Stimulated activated CD4-positive, alpha-beta T cell treated with anti-CD3 and anti-CD28 coated beads, TNF-alpha, amount 100 ng/mL, for 48 hours (primary cell): ENCODE data around the gene TP73.

Experiments used
- DNase-seq, 3 donors: peaks; one replicate each; pipeline ENCODE4 v3.0.0-alpha.2; 2020; ENCODE audit warnings: low read depth in 3 of 3

The TP73 gene

DNA sequence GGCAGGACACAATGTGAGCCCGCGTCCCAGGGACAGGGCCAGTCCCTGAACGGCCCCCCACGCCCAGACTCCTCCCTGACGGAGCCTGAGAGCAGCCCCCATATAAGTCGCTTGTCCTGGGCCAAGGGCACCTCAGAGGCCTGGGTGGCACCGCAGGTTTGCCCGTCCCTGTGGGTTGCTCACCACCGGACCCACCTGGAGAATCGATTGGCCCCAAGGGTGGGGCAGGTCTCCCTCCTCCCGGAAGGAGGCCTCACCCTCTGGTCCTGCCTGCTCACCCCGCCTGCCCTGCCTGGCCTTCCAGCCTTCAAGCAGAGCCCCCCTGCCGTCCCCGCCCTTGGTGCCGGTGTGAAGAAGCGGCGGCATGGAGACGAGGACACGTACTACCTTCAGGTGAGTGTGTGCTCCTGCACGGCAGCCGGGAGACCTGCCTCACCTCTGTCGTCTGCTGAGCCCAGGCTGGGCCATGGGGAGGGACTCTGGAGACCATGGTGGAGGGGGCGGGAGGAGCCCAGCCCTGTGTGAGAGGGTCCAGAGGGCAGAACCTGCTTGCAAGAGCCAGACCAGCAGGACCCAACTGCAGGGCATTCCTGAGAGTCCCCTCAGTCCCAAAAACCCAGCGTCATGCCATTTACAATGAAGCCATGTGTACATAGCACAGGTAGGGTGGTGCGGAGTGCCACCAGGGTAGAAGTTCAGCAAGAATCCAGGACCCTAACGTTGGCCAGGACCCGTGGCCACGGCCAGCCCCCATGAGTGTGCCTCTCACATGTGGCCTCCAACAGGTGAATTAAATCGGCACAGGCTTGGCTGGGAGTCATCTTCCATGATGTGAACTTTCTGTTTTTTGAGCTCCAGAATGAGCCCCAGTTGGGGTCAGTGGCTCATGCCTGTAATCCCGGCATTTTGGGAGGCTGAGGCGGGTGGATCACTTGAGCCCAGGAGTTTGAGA, 75.8 kb downstream of the TP73 start:
- DNase-seq, result no peak

DNA sequence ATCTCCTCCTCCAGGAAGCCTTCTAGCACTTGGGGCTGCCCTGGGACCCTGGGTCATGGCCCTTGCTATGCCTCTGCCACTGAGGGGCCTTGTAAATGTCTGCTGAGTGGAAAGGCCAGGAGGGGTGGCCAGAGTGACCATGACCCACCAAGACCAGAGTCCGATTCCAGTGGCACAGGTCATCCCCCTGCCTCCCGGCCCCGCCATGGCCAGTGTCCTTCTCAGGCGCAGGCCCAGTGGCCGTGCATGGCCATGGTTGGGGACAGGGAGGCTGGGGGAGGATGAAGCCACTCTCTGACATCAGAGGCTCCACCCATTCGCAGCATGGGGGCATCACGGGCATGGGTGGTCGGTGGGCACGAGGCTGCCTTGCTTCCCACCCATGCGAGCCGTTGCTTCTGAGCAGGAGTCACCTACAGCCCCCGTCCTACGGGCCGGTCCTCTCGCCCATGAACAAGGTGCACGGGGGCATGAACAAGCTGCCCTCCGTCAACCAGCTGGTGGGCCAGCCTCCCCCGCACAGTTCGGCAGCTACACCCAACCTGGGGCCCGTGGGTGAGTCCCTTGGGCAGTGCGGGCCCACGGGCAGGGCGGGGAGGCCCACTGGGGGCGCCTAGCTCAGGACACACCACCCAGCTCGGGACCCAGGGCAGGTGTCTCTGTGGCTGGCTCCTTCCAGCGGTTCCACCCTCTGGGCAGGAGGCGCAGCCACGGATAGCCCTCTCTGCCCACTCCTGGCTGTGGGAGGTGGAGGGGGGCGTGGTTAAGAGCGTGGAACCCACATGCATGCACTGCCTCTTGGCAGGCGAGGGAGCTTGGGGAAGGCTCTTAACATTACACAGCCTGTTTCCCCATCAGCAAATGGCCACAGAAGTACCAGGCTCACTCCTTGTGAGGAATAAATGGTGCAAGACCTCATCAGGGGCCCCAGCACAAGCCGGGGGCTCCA, 77.6 kb downstream of the TP73 start:
- no peak for DNase-seq

DNA sequence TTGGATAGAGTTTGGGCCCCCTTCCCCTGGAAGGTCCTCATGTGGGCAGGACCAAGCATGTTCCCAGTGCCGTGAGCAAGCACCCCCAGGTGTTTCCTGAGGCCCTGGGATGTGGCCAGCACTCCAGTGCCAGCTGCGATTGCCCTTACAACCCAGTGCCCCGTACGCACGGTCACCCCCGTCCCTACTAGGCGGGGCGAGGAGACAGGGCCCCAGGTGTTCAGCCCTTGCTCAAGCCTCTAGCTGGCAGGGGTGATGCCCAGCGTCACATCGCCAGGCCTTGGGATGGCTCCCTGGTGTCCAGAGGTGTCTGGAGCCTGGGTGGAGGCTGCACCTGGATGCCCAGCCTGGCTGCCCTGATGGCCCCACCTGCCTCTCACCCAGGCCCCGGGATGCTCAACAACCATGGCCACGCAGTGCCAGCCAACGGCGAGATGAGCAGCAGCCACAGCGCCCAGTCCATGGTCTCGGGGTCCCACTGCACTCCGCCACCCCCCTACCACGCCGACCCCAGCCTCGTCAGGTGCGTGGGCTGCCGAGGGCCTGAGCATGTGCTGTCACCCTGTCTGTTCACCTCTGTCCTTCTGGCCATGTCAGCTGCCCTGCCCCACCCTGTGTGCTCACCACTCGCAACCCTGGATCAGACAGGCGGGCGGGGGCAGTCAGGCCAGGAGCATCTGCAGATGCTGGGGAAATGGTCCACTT, 78.4 kb downstream of the TP73 start:
- DNase-seq, result no peak

DNA sequence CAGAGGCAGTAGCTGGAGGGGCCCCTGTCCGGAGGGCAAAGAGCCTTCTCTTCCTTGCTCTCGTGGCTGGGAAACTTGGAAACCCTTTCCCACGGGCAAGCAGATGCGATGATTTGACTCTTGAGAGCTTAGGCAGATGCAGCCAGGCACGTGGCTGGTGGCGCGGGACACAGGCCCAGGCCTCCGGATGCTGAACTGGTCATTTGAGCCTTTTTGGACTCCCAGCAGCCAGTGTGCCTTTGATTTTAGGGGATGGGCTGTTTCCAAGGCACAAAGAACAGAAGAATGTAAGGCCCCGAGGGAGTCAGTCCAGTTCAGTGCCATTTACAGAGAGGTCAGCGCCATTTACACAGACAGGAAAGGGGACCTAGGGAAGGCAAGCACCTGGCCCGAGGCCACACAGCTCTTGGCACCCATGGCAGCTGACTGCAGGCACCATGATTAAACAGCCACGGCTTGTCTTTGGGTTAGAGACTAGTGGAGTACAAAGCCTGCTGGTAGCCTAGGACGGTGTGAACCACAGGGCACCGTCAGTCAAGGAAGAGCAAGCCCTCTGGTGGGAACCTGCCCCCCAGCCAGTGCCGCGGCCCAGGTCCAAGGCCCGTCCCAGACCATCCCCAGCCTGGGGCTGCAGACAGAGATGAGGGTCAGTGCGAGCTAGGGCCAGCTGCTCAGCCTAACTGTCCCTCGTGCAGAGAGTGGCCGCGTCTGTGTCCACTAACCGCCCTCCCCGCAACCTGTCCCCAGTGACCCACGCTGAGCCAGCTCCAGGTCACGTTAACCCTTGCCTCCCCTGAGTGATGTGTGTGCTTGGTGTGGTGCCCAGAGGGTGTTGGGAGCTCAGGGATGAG, 79.5 kb downstream of the TP73 start:
- no peak for DNase-seq

DNA sequence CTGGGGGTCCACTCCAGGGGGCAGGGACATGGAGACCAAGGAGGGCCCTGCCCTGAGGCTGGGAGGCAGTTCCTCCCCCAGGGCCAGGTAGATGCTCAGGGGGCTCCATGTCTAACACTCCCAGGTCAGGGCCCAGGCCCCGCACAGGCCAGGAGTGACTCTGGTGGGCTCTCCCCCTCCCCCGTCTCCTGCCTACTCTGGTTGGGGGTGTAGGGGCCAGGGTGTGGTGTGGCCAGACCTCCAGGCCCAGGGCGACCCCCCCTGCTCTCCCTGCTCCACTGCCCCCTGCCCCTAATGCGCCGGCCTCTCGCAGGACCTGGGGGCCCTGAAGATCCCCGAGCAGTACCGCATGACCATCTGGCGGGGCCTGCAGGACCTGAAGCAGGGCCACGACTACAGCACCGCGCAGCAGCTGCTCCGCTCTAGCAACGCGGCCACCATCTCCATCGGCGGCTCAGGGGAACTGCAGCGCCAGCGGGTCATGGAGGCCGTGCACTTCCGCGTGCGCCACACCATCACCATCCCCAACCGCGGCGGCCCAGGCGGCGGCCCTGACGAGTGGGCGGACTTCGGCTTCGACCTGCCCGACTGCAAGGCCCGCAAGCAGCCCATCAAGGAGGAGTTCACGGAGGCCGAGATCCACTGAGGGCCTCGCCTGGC, 80.2 kb downstream of the TP73 start:
- DNase-seq, result no peak

DNA sequence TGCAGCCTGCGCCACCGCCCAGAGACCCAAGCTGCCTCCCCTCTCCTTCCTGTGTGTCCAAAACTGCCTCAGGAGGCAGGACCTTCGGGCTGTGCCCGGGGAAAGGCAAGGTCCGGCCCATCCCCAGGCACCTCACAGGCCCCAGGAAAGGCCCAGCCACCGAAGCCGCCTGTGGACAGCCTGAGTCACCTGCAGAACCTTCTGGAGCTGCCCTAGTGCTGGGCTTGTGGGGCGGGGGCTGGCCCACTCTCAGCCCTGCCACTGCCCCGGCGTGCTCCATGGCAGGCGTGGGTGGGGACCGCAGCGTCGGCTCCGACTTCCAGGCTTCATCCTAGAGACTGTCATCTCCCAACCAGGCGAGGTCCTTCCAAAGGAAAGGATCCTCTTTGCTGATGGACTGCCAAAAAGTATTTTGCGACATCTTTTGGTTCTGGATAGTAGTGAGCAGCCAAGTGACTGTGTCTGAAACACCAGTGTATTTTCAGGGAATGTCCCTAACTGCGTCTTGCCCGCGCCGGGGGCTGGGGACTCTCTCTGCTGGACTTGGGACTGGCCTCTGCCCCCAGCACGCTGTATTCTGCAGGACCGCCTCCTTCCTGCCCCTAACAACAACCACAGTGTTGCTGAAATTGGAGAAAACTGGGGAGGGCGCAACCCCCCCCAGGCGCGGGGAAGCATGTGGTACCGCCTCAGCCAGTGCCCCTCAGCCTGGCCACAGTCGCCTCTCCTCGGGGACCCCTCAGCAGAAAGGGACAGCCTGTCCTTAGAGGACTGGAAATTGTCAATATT, 81.0 kb downstream of the TP73 start:
- no peak for DNase-seq

DNA sequence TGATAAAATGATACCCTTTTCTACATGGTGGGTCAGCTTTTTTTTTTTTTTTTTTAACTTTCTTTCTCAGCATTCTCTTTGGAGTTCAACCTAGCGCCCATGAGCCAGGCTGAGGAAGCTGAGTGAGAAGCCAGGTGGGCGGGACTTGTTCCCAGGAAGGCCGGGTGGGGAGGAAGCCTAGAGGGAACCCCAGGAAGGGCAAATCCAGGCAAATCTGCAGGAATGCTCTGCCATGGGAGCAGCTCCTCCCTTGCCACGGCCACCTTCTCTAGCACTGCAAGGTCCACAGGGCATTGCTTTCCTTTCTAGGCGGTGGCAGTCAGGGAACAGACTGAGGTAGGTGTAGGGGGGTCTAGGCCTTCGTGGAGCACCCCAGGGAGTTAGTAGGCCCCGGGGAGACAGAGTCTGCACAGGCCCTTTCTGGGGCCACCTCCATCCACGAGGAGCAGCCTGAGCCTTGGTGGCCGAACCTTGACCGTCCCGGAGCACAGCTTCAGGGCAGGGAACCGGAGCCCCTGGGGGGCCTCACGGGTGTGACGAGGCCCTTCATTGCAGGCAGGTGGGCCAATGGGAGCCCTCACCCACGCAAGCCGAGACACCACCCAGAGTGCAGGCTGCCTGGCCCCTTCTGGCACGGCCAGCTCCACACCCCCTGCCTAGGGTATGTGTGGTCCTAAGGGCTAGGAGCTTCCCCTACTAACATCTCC, 81.7 kb downstream of the TP73 start:
- no peak for DNase-seq

DNA sequence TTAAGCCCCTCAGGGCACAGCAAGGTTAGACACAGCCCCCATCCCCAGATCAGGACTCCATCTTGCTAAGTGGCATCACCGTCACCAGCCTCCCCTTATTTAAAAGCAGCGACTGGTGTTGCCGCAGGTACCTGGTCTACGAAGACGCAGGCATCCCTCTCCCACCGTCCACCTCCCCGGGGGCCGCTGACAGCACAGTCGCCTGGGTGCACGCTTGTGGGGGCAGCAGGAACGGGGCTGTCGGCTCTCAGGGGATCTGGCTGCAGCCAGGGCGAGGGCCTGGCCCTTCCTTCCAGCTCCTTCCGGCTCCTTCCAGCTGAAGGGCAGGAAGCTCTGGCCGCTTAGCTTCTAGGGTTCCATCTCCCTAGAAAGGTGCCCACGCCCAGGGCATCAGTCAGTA, 82.3 kb downstream of the TP73 start:
- DNase-seq, result no peak

DNA sequence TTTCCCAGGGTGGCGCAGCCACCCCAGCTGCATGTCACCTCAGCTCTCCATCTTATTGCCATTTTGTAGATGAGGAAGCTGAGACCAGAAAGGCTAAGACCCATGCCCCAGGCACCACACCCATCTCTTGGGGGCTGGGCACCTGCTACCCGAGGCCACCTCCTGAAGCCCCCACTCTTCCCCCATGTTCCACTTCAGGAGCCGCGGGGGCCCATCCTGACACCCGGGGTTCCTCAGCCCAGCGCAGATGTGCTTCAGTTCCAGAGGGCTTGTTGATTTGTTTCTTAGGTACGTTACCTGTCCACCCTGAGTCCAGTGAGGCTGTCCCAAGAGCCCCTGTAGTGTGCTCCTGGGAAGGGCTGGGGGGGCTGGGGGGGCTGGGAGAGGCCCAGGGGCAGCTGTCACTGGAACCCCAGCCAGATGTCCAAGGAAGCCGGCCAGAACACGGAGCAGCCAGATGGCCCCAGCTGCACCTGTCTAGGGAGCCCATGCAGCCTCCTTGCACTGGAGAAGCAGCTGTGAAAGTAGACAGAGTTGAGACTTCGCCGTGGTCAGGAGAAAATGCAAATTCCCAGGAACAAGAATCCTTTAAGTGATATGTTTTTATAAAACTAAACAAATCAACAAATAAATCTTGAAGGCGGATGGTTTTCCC, 82.8 kb downstream of the TP73 start:
- DNase-seq, result no peak

DNA sequence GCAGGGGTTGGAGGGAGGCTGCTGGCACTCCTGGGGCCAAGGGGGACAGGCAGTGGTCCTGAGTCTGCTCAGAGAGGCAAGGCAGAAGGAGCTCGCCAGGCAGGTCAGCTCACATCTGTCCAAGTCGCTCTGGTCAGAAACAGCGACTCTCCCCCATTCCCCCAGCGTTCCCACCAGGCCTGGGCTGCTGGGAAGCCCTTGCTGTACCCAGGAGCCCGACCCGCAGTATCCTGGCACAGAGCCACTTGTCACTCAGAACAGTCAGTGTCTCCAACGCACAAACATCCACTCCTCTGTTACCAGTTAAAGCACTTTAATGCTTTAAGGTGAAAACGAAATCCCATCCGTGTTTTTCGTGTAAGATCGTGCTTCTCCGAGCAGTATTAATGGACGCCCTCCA, 83.4 kb downstream of the TP73 start:
- DNase-seq, result no peak

DNA sequence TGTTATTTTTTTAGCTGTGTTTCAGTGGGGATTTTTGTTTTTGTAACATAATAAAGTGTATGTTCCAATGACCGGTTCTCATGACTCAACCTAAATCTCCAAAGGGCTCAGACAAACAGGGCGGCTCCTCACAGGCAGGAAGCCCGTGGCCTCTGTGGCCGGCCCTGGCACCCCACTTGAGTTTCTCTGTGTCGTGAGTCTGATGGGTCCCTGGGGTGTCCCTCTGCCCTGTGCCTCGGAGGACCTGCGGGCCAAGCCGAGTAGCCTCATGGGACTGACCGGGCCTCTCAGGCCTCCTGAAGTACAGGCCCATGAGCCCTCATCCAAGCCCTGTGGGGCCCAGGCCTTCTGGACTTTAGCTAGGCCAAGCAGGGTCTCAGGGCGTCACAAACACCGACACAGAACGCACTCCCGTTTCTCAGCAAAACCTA, 83.8 kb downstream of the TP73 start:
- DNase-seq, result no peak

DNA sequence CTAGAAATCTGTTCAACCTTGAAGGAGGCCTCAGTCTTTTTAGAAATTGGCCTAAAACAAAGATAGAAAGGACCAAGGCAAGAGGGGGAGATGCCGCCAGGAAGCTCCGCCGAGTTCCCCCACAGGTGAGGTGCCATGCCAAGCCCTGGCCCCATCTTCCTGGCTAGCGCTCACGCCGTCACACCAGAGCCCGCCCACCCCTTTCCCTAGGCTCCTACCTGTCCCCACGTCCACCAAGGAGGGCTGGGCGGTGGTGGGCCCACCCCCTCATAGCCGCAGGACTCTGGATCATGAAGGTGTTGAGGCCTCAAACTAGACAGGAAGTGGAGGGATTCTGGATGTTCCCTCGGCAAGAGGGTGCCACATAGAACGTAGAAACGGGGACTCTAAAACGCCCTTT, 84.4 kb downstream of the TP73 start:
- DNase-seq, result no peak

DNA sequence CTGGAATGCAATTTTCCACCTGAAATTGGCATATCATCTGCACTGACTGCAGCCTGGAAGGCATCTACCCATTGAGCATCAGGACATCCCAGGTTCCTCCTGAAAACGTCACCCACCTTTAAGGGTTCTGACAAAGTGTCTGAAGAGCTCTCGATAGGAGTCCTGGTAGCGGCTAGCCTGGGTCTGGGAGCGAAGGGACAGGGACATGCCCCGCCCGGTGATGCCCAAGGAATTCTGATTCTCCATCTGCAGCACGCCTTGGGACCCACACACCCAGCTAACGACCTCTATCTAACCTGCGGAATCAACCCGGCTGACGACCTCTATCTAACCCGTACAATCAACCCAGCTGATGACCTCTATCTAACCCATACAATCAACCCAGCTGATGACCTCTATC, 86.6 kb downstream of the TP73 start:
- no peak for DNase-seq

DNA sequence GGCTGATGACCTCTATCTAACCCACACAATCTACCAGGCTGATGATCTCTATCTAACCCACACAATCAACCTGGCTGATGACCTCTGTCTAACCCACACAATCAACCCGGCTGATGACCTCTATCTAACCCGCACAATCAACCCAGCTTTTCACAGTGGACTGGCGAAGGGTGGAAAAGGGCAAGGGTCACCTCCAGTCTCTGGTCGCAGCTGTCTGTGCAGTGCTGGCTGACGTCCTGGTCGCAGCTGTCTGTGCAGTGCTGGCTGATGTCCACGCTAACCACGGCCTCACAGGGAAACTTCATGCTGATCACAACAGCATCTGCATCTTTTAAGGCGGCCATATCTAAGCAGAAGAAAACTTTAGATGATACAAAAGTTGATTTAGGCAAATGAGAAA, 87.7 kb downstream of the TP73 start:
- DNase-seq, result no peak

DNA sequence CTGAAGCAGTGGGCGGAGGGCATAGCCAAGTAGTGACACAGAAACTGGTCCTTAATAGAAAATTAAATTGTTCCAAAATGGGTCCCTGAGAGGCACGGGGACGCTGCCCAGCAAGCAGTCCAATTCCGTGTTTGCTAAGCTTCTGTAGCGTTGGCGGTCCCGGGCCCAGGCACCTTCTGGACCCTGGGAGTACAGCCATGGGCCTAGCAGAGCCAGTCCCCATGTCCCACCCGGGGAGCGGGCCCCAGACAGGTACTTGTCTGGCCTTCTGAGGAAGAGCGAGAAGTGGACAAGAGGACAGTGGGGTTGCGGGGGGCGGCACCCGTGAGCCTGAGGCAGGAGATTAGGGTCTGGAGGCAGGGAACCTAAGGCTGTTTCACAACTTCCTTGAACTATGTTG, 88.4 kb downstream of the TP73 start:
- DNase-seq, result no peak

DNA sequence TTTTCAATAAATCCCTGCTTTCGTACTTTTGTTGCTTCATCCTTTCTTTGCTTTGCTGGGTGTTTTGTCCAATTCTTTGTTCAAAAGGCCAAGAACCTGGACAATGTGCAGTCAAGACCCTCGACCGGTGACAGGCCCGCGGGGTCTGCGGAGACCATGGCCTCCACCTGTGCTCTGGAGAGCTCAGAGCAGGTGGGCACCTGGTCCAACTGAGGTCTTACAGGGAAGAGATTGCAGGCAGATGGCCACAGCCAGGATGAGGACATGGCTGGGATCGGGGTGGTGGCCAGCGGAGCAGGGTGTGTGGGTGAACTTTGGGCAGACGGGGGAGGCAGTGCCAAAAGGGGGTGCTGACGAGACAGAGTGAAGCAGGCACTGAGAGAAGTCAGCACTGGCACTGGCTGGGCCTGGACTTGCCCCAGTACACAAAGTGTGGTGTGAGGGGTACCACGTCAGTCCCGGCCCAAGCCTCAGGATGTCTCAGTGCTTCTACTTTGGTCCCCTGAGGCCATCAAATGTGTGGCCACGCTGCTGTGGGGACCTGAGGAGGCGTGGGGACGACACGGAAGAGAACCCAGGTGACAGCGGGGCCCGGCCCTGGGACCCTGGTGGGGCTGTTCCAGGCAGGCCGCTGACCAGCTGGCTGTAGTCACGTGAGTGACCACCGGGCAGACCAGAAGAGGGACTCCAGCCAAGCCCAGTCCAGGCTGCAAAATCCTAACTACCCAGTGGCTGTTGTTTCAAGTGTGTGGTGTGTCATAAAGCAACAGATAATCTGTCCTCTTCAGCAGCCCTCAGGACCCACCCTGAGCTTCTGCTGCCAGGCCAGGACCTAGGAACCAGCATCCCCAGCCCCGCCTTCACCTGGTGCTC, 89.5 kb downstream of the TP73 start:
- no peak for DNase-seq

DNA sequence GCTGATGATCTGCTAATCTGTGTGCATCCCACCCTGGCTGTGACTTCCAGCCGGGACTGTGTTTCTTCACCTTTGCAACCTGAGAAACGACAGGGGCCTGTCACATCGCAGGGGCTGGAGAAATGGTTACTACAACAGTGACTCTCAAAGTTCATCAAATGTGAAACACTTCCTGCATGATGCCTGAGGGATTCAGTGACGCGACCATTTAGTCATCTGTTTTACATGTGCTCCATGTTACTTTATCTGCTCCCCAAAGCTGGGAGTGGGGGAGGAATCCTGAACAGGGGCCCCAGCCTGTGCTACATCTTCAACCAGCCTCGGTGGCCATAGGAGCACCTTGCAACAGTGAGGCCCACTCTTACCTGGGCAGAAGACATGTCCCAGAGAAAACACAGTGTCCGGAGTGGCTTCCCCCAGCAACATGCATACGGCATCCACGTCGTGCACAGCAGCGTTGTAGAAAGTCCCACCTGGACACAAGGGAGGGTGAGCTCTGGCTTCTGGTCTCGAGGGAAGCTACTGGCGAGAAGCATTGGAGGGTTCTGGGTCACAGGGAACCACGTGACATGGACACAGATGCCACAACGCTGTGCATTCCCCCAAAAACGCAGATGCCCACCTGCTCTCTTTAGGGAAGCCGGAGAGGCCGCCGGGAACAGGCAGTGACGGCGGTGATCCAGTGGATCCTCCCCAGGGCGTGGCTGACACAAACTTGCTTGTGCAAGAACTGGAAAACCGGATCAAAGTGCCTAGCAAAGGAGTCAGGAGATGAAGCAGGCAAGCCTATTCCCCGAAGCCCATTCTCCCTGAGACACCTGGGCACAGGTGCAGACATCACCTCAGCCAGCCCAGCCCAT, 90.4 kb downstream of the TP73 start:
- DNase-seq, result no peak
